Stromal cell of bone marrow (primary cell): ENCODE measurements around the gene LRPAP1.

ENCODE experiments used
- DNase-seq: peaks from one replicate; pipeline ENCODE4 v3.0.0-alpha.2; 2012; ENCODE audit warnings: low read depth

LRPAP1 gene

GRCh38 chr4:3472411-3473141 lies 59.6 kb downstream of the LRPAP1 start:
- DNase-seq, result no peak

GRCh38 chr4:3471886-3472285 lies 60.3 kb downstream of the LRPAP1 start:
- no peak for DNase-seq

- no peak for DNase-seq
Observed at GRCh38 chr4:3471098-3471760, 61.0 kb downstream of the LRPAP1 start.

- no peak for DNase-seq
Observed at GRCh38 chr4:3470244-3471097, 61.8 kb downstream of the LRPAP1 start.

- no peak for DNase-seq
Observed at GRCh38 chr4:3469386-3470243, 62.6 kb downstream of the LRPAP1 start.

- no peak for DNase-seq
Observed at GRCh38 chr4:3468804-3469203, 63.4 kb downstream of the LRPAP1 start.

GRCh38 chr4:3468154-3468553 lies 64.1 kb downstream of the LRPAP1 start:
- DNase-seq, result no peak

GRCh38 chr4:3467601-3468031 lies 64.6 kb downstream of the LRPAP1 start:
- DNase-seq, result no peak

- no peak for DNase-seq
Observed at GRCh38 chr4:3466691-3467600, 65.3 kb downstream of the LRPAP1 start.

GRCh38 chr4:3465698-3466671 lies 66.2 kb downstream of the LRPAP1 start:
- no peak for DNase-seq

GRCh38 chr4:3464911-3465697 lies 67.1 kb downstream of the LRPAP1 start:
- DNase-seq, result no peak

- DNase-seq, result no peak
Observed at GRCh38 chr4:3464349-3464905, 67.8 kb downstream of the LRPAP1 start.

GRCh38 chr4:3463556-3464348 lies 68.5 kb downstream of the LRPAP1 start:
- DNase-seq, result no peak

GRCh38 chr4:3462790-3463415 lies 69.3 kb downstream of the LRPAP1 start, which contains the start of gene DOK7:
DOK7 (plus strand) TSS chr4:3463306; CDS start chr4:3463376, 70 bp downstream.
- DNase-seq, result no peak

GRCh38 chr4:3462321-3462789 lies 69.9 kb downstream of the LRPAP1 start:
- no peak for DNase-seq

- no peak for DNase-seq
Observed at GRCh38 chr4:3461515-3462291, 70.5 kb downstream of the LRPAP1 start.
